ENCODE results near the gene FABP3.

Gene FABP3

DNA sequence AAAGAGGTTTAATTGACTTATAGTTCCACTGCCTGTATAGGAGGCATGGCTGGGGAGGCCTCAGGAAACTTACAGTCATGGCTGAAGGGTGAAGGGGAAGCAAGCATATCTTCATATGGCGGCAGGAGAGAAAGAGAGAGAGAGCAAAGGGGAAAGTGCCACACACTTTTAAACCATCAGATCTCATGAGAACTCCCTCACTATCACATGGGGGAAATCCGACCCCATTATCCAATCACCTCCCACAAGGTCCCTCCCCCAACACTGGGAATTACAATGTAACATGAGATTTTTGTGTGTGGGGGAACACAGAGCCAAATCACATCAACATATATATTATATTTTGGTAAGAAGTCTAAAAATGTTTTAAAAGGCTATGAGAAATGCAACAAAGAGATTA, 27.2 kb downstream of the FABP3 start:
- no peaks in the 10 kb centered on the region for H3F3A ChIP-seq (ENCODE audit: insufficient read depth, low read length)
- H3K79me2 ChIP-seq (ENCODE audit: insufficient read depth, low read length) = no peaks in the 10 kb centered on the region
- peaks cover 20% of the 10 kb centered on the region for H3K4me1 ChIP-seq (ENCODE audit: insufficient read depth, low read length, severe bottlenecking)
- H3K36me3 ChIP-seq (ENCODE audit: insufficient read depth, low read length) = peaks cover 19% of the 10 kb centered on the region; the same call in 1 of the 2 replicates
- H3K9ac ChIP-seq (ENCODE audit: low read length) = no peak overlapping the region
- no peaks in the 10 kb centered on the region for H3K27me3 ChIP-seq (ENCODE audit: insufficient read depth, low read length)
- H3K4me2 ChIP-seq (ENCODE audit: low read length) = no peak overlapping the region
- H3K4me3 ChIP-seq (ENCODE audit: low read depth, low read length, poor library complexity, severe bottlenecking) = no peak overlapping the region
- no peaks in the 10 kb centered on the region for H4K20me1 ChIP-seq (ENCODE audit: insufficient read depth, low read length)
- no peak overlapping the region for H3K27ac ChIP-seq (ENCODE audit: low read depth, low read length, poor library complexity, severe bottlenecking)
- no peak for TF ChIP-seq EZH2 (IDR thresholded peaks at IDR 0.05; ENCODE audit: borderline replicate concordance, low read length)
- TF ChIP-seq, protein P1, sequence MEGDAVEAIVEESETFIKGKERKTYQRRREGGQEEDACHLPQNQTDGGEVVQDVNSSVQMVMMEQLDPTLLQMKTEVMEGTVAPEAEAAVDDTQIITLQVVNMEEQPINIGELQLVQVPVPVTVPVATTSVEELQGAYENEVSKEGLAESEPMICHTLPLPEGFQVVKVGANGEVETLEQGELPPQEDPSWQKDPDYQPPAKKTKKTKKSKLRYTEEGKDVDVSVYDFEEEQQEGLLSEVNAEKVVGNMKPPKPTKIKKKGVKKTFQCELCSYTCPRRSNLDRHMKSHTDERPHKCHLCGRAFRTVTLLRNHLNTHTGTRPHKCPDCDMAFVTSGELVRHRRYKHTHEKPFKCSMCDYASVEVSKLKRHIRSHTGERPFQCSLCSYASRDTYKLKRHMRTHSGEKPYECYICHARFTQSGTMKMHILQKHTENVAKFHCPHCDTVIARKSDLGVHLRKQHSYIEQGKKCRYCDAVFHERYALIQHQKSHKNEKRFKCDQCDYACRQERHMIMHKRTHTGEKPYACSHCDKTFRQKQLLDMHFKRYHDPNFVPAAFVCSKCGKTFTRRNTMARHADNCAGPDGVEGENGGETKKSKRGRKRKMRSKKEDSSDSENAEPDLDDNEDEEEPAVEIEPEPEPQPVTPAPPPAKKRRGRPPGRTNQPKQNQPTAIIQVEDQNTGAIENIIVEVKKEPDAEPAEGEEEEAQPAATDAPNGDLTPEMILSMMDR (IDR thresholded peaks at IDR 0.05; ENCODE audit: low read length) = no peak
- no peaks in the 10 kb centered on the region for H3K9me2 ChIP-seq (ENCODE audit: low read depth, low read length)
- H2AFZ ChIP-seq (ENCODE audit: low read length) = no peak overlapping the region
- no peaks in the 10 kb centered on the region for H3K9me3 ChIP-seq (ENCODE audit: low read length)

DNA sequence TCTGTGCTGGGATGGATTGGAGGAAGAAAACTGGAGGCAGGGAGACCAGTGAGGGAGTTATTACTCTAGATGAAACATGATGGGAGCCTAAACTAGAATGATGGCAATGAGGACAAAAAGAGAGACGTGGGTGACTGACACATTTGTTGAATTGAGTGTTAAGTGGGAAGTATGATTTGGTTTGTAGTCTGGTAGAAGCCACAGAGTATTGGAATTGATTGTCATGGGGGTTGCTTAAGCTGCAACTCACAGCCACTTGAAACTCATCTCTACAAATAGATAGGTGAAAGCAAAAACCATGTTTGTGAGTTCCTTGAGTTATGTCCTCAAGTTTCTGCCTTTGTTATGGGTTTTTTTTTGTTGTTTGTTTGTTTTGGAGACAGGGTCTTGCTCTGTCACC, 28.4 kb downstream of the FABP3 start:
- no peaks in the 10 kb centered on the region for H3K79me2 ChIP-seq (ENCODE audit: insufficient read depth, low read length)
- H4K20me1 ChIP-seq (ENCODE audit: insufficient read depth, low read length) = no peaks in the 10 kb centered on the region
- no peak overlapping the region for H2AFZ ChIP-seq (ENCODE audit: low read length)
- peaks cover 20% of the 10 kb centered on the region for H3K4me1 ChIP-seq (ENCODE audit: insufficient read depth, low read length, severe bottlenecking)
- no peak overlapping the region for H3K9ac ChIP-seq (ENCODE audit: low read length)
- H3K9me3 ChIP-seq (ENCODE audit: low read length) = no peaks in the 10 kb centered on the region
- no peak overlapping the region for H3K4me3 ChIP-seq (ENCODE audit: low read depth, low read length, poor library complexity, severe bottlenecking)
- no peaks in the 10 kb centered on the region for H3K9me2 ChIP-seq (ENCODE audit: low read depth, low read length)
- H3K36me3 ChIP-seq (ENCODE audit: insufficient read depth, low read length) = peaks cover 13% of the 10 kb centered on the region; the same call in 1 of the 2 replicates
- H3K27me3 ChIP-seq (ENCODE audit: insufficient read depth, low read length) = no peaks in the 10 kb centered on the region
- TF ChIP-seq, protein P1 (IDR thresholded peaks at IDR 0.05; ENCODE audit: low read length) = no peak
- TF ChIP-seq EZH2 (IDR thresholded peaks at IDR 0.05; ENCODE audit: borderline replicate concordance, low read length) = no peak
- H3K4me2 ChIP-seq (ENCODE audit: low read length) = no peak overlapping the region
- no peak overlapping the region for H3K27ac ChIP-seq (ENCODE audit: low read depth, low read length, poor library complexity, severe bottlenecking)
- no peaks in the 10 kb centered on the region for H3F3A ChIP-seq (ENCODE audit: insufficient read depth, low read length)

DNA sequence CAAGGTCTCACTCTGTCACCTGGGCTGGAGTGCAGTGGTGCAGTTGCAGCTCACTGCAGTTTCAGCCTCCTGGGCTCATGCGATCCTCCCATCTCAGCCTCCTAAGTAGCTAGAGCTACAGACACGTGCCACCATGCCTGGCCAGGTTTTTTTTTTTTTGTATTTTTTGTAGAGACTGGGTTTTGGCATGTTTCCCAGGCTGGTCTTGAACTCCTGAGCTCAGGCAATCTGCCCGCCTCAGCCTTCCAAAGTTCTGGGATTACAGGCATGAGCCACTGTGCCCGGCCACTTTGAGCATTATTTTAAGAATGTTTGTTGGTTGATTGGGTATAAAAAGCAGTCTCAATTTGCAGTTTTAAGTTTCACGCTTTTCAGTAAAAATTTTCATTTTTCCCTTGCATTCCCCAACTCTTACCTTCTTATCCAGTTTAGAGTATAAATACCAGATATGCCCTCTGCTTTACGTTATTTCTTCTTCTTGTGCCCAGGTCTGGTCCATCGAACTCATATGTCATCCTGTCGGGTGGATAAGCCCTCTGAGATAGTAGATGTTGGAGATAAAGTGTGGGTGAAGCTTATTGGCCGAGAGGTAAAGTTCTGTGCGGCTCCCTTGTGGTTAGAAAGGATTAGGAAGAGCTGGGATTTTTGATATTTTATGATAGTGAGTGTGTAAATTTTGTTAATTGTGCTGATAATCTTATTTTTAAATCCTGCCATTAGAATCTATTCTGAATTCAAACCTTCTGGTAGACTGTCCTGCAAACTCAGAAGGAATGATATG, 36.0 kb downstream of the FABP3 start:
- no peak overlapping the region for H3K9ac ChIP-seq (ENCODE audit: low read length)
- TF ChIP-seq, protein P1 (IDR thresholded peaks at IDR 0.05; ENCODE audit: low read length) = no peak
- TF ChIP-seq EZH2 (IDR thresholded peaks at IDR 0.05; ENCODE audit: borderline replicate concordance, low read length) = no peak
- H3K9me3 ChIP-seq (ENCODE audit: low read length) = no peaks in the 10 kb centered on the region
- no peaks in the 10 kb centered on the region for H3K4me1 ChIP-seq (ENCODE audit: insufficient read depth, low read length, severe bottlenecking)
- H3K27me3 ChIP-seq (ENCODE audit: insufficient read depth, low read length) = no peaks in the 10 kb centered on the region
- H3K4me3 ChIP-seq (ENCODE audit: low read depth, low read length, poor library complexity, severe bottlenecking) = no peak overlapping the region
- H3F3A ChIP-seq (ENCODE audit: insufficient read depth, low read length) = no peaks in the 10 kb centered on the region
- no peak overlapping the region for H2AFZ ChIP-seq (ENCODE audit: low read length)
- H3K79me2 ChIP-seq (ENCODE audit: insufficient read depth, low read length) = 0 out of 2 replicates have a peak, but pooled peaks cover 2% of the 10 kb centered on the region
- no peaks in the 10 kb centered on the region for H4K20me1 ChIP-seq (ENCODE audit: insufficient read depth, low read length)
- 0 out of 2 replicates have a peak, but pooled peaks cover 3% of the 10 kb centered on the region for H3K36me3 ChIP-seq (ENCODE audit: insufficient read depth, low read length)
- H3K9me2 ChIP-seq (ENCODE audit: low read depth, low read length) = no peaks in the 10 kb centered on the region
- H3K27ac ChIP-seq (ENCODE audit: low read depth, low read length, poor library complexity, severe bottlenecking) = no peak overlapping the region
- no peak overlapping the region for H3K4me2 ChIP-seq (ENCODE audit: low read length)
